NCI-H748 treated with DMSO at 0.1 percent for 48 hours (cell line): ENCODE measurements around the gene PXN.
"Not testable (repeated sequence)": the region's sequence is repeated elsewhere in the genome, so short reads cannot be mapped to it uniquely, and the experiment has no call there.

Experiments used
- DNase-seq: peaks from one replicate; lab custom pipeline; 2025; lab: John Stamatoyannopoulos, UW

The PXN gene

DNA sequence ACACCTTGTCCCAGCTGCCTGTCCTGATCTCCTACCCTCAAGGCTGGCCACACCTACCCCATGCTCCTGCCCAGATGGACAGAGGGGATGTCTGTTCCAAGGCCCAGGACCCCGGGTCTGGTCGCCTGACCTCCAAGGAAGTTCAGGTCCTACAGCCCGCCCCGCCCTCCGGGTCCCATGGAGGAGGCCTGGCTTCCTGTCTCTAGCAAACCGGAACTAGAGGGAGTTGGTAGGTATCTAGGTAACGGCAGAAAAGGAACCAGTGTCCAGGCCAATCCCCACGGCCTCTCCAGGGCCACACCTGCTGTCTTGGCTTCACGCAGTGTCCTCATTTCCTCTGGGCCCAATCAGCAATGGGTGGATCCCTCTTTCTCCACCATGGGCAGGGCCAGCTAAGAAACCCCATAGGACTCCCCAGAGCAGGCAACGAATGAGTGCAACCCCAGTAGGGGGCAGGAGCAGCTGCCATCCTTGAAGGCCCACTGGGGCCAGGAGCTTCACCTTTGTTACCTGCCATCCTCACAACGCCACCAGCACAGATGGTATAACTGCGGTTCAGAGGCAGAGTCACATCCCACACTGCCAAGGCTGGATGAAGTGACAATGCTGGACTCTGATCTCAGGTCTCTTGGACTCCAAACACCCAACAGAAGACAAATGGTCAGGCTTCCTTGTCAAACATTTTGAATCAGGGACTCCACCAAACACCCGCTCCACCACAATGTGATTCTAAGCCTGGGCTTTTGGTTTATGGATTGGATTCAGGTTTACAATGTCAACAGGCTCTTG, 39.5 kb downstream of the PXN start:
- no peak for DNase-seq

DNA sequence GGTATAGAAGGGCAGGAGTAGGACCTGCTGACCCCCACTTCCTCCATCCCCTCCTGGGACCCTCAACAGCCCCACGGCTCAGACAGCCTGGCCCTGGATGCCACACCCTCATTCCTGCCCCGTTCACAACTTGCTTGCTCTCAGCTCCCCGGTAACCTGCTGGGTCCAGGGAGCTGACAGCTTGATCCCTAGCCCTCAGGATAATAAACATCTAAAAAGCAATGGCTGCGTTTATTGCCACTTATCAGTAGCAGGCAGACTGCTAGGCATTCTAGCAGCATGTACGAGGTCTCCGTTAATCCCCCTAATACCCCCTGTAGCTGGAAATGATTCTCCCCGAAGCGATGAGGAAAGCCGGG, 40.4 kb downstream of the PXN start:
- DNase-seq, result no peak

DNA sequence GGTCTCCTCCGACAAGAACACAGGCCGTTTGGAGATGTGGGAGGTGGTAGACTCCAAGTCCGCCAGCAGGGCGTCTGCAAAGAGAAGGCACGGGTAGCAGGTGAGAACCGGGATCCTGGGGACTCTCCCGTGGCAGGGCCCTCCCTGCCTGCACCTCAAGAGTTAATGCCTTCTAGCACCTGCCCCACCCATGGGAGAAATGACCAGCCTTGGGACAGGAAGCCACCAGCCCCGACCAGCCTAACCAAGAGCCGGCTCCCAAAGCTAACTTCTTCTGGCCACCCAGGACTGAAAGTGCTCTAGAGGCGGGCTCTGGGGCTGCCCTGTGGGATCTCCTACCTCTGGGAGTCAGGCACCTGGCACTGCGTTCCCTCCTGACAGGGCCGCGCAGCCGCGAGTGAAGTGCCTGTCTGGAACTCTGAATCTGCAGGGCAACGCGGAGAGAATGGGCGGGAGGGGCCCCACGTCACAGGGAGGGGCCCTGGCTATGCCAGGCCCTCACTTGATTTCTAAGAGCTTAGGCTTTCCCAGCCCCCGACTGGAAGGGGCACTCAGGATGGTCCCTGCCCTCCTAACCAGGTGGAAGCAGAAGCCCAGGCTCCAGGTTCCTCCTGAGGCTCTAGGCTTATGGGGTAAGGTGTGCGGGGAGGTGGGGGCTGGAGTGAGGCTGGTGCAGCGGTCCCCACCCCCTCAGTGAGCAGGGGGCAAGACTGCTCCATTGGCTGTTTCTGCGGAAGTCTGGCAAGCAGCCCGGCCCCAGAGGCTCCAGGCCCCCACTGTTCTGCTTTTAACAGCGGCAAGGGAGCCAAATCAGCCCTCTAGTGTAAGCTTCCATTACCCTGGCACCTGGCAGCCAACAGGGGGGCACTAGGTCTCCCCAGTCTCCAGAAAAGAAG, 41.0 kb downstream of the PXN start:
- DNase-seq, result no peak

DNA sequence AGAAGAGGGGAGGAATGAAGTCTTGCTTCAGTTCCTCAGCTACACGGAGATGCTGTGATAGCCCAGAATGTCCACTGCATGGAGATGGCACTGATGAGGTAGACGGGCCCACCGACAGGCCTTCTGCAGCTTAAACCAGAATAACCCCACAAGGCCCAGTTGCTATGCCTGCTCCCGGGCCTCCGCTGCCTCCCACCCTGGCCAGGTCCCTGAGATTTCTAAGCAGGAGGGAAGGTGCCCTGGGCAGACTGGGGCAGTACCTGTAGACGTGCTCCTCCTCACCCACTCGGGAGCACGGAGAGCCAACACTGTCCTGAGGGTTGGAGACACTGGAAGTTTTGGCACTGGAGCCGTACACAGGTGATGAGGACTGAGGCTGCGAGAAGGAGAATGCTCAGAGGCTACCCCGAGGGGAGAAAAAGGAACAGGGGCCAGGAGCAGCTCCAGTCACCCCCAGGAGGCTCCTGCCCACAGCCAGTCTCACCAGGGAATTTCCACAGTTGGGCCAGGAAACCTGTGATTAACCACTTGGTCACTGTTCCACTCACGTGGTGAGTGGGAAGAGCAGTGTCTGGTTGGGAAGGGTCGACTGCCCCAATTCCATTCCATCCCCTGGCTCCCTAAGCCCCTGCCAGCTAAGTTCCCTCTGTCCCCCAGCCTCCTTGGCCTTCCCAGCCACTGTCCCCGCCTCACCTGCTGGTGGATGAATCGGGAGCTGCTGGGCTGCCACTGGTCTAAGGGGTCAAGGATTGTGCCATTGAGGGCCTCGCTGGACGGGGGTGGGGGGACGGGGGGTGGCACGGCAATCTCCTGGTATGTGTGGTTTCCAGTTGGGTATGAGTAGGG, 41.8 kb downstream of the PXN start:
- no peak for DNase-seq

DNA sequence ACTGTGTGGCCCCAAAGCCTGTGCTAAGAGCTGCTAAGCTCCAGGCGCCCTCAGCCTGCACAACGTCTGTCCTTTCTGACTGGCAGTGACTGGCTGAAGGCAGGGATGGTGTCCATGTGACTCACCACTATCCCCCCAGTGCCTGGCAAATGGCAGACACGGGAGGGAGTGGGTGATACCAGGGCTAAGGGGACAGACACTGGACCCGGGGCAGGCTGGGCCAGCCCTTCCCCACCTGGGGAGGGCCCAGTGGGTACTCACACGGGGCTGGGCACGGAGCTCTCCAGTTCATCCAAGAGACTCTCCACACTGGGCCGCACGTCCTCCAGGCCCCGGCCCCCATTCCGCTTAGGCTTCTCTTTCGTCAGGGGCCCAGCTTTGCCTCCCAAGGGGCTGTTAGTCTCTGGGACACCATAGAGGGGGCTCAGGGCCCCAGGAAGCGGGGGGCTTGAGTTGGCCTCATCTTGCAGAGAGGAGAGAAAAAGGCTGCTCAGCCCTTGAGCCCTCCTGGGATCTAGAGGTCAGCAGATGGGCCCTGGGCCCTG, 43.2 kb downstream of the PXN start:
- no peak for DNase-seq

DNA sequence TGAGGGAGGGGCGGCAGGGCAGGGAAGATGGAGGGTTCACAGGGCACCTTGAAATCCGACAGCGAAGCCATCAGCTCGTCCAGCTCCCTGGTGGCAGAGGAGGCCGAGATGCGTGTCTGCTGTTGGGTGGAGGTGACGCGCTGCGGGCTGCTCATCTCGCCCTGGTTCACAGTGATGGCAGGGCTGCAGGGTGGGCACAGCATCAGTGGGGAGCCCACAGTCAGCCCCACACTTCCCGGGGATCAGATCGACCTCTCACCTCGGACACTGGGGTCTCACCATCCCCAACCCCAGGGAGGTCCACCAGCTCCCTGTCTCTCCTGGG, 44.0 kb downstream of the PXN start:
- DNase-seq, result no peak

DNA sequence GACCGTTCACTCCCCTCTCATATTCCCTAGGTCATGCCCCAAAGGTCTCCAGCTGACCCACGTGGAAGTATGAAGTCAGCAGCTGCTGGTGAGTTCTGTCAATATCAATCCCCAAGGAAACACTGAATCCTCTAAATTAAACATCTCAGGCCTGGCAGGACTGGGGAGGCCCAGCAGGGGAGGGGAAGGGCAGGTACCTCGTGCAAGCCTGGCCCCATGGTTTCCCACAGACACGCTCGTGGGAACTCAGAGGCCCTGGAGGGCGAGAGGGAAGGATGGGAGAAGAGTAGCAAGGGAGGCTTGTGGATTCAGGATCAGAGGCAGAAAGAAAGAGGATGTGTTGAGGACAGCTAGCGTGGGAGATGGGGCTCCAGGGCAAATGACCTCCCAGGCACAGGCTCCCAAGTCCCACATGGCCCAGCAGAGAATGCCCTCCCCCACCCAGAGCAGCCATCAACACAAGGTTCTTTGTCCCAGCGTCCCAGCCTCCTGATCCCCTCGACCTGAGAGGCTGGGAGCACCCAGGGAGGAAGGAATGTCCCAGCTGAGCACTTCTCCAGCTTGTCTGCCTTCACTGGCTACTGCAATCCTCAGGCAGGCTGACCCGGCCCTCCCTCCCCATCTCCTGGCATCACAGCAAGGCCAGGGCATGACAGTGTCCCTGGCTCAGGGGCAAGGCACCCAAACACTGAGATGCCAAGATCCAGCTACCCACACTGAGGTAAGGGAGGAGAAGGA, 44.5 kb downstream of the PXN start:
- DNase-seq, result no peak

DNA sequence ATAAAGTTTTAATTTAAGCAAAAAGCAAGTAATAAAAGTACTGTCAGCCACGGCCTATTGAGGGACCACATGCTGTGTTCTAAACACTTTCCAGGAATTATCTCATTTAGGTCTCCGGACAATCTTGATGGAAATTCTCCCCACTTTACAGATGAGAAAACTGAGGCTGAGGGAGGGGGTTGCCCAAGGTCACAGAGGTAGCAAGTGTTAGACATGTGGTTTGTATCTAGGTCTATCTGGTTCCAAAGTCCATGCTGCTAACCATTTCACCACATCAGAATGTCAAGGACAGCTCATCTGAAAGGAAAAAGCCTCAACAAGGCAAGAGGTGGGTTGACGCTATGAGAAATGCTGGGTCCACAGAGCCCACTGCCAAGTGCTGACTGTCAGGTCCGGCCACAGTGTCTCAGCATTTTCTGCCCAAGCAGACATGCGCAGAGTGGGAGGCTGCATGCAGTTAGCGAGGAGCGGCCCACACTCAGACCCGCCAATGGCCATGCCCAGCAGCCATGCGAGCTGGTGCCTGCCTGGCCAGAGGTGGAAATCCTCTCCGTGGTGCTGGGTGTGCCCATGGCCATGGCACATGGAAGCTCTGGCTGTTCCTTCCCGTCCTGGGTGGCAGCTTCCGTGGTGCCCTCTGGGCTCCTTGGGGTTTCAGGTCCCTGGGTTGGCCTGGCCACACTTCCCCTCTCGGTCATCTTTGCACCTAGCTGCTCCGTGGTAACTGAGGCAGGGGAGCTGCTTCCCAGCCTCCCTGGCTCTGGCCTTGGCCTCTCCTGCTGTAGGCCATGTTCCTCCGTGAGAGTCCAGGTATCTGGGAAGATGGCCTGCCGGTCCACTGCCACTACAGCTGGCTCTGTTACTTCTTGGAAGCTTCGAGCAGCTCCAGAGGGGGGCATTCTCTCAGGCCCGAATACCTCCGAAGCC, 46.6 kb downstream of the PXN start:
- DNase-seq, result no peak

DNA sequence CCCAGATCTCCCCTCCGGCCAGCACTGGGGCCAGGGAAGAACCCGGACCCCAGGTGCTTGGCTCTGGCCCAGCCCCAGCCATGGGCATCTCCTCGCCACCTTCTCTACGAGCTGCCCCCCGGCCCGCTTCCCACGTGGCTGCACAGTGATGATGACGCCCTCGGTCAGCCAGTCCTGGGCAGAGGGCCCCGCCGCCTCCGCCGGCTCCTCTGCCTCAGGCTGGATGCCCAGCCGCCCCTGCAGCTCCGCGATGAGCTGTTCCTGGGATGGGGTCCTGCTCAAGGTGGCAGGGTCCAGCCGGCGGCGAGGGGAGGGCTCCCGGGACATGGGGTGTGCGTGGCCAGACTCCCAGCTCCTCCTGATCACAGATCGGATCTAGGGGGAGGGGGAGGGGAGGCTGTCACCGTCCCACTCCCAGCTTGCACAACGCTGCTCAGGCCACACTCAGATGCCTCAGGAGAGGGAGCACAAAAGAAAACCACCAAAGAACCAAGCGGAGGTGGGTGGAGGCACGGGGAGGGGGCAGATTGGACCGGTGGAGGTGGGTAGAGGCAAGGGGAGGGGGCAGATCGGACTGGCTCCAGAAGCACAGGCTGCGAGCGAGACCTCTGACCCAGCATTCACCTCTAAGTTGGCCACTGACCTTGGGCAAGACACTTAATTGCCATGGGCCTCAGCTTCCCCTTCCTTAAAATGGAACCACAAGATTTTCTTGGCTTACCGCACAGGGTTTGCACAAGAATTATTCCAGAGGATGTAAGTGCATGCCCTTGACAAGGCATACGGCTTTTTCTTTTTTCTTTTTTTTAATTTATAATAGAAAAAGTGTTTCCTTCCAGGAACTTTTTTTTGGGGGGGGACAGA, 48.6 kb downstream of the PXN start:
- DNase-seq, result no peak

DNA sequence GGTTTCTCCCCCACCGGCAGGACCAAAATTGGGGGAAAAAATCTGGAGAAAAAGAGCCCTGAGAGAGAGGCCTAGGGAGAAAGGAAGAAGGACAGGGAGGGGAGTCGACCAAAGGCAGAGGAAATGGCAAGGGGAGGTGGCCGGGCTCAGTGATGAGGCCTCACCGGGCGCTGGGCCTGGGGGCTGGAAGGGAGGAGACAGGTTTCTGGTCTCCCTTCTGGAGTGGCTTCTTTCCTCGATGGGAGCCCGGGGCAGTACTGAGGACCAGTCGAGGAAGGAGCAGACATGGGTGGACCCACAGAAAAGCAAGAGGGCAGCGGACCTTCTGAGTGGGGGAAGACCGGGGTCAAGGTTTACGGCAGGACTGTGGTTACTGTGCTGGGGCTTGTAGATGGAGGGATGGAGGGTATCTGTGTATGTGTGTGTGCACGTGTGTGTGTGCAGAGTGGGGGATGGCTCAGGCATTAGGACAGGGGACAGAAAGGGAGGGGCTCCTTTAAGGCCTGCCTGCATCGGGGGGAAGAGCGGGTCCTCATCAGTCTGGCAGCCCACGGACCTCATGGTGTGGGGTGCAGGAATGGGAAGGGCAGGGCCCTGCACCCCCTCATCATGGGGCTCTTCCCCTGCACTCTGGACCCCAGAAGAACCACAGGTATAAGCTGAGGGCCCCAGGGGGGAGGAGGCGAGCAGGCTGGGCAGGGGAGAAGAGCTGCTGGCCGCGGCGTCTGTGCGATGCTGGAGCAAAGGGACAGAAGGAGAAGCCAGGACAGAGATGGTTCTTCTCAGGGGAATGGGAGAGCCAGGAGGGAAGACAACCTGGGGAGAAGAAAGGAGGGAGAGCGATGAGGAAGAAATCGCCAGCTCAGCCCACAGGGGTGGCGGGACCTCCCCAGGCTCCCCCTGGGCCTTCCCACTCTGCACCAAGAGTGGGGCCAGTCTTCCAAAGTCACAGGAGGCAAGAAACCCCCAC, 49.5 kb downstream of the PXN start:
- DNase-seq, result no peak

DNA sequence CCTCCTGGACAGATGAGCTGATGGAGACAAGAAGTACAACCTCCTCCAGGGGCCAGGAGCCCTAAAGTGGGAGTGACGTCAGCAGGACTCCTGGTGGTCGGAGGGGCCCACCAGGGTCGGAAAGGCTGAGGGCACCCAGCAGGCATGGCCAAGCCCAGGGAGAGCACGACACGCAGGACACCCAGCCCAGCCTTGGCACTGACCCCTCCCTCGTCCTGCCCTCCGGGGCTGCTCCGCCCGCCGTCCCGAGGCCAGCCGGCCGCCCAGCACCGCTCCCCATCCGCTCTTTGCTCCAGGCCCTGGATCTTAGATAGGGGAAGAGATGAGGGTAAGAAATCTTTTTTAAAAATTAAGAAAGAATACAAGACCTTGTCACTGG, 50.2 kb downstream of the PXN start:
- DNase-seq, result no peak

DNA sequence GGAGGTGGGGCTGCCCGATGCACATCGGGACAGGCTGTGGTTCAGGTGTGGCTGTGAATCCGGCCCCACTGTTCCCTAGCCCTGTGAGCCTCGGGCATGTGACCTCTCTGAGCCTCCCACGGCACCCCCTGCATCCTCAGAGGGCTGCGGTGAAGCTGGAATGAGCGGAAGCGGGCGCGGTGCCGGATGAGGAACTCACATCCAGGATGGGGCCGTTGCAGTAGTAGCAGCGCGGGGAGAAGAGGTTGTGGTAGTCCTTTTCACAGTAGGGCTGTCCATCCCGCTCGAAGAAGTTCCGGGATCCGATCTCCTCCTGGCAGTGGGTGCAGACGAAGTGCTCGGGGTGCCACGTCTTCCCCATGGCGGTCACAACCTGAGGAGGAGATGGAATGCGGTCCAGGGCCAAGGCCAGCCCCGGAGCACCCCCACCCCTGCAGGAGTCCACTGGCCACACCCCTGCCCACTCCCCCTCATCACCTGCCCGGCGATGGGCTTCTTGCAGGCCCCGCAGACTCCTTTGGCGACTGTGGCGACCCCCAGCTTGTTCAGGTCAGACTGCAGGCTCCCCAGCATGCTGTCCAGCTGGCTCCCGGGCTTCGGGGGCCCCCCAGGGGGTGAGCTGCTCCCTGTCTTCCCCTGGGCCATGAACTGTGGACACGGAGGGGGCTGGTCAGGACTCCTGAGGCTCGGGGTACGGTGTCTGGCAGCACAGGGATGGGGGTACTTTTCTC, 50.7 kb downstream of the PXN start:
- DNase-seq, result no peak

DNA sequence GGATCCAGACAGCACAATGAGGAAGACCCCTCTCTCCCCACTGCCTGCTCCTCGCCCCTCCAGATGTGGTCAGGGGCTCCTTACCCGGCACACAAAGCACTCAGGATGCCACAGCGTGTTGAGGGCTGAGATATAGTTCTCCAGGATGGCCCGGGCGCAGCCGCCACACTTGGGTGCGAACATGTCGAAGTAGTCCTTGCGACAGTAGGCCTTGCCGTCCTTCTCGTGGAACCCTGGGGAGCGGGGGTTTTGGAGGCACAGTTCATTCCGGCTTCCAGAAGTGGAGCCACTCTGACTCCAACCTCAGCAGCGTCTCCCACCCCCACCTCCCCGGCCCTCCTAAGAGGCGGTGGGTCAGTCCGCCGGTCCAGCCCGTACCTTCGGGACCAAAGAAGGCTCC, 51.8 kb downstream of the PXN start:
- no peak for DNase-seq

DNA sequence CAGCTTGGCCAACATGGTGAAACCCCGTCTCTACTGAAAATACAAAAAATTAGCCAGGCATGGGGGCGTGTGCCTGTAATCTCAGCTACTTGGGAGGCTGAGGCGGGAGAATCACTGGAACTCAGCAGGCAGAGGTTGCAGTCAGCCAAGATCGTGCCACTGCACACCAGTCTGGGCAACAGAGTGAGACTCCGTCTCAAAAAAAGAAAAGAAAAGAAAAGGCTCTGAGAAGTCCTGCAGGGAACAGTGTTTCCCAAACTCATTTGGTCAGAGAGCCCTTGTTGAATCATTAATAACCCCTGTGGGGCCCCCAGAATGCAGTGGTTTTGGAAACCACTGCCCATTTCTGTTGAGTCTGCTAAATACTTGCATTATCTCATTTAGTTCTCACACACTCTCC, 52.3 kb downstream of the PXN start:
- not testable (repeated sequence) for DNase-seq

DNA sequence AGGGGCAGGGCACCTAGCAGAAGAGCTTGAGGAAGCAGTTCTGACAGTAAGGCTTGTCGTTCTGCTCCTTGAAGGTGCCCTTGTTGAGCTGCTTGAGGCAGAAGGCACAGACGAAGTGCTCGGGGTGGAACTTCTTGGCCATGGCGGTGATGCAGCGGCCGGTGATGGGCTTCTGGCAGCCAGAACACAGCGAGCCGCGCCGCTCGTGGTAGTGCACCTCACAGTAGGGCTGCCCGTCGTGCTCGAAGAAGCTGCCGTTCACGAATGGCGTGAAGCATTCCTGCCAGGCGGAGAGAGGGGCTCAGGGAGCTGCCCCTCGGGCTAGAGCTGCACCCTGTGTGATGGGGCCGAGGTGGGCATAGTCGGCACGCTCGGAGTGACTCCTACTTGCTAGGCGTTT, 53.2 kb downstream of the PXN start:
- DNase-seq, result no peak

DNA sequence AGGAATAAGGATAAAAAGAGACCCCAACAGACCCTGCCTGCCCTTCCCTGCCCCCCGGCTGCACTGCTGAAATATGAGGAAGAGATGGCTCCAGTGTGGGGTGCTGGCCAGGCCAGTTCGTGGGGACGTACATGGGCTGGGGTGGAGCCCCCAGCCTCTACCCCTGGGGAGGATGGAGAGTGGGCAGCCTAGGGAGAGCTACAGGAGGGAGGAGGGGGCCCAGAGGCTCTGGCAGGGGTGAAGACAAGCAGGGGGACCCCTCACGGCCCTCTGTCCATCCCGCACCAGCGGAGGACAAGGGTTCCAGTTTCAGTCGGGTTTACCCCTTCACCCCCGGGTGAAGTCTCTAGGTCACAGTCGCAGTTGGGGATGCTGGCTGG, 53.6 kb downstream of the PXN start:
- DNase-seq, result no peak

DNA sequence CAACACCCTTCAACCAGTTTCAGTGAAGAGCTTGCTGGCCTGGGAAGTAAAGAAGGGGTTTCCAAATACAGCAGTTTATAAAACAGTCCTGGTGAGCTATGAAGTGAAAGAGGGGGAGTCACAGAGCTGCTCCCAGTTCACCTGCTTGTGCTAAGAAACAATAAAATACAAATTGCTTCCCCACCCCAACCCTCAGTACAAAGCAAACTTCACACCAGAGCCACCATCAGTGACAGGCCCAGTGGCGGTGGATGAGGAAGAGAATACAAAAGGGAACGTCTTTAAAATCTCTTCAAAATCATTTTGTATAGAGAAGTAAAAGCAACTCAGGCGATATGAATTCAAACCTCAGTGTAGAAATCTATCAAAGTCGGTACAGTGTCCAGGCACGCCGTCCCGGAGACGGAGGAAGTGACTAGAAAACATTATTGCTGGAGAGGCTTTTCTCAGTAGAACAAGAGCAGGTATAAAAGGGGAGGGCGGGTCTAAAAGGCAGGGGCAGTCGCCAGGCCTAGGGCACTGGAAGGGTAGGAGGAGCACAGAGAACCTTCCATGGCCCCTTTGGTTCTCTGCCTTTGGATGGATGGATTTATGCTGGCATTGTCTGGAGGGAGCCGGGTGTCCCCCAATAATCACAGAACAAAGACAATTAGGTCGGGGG, 54.2 kb downstream of the PXN start:
- DNase-seq, result no peak
